AG09309 (cell line): ENCODE results near the gene DNAH3.

Source experiments
- DNase-seq: peaks from one replicate; pipeline ENCODE4 v3.0.0-alpha.2; 2010; ENCODE audit warnings: low read depth
- H3K4me3 ChIP-seq: 2 replicates; pipeline ENCODE4 v1.5.1; 2011; ENCODE audit warnings: mild to moderate bottlenecking, low read depth, low read length, moderate library complexity; ENCODE audit not compliant: control insufficient read depth
- TF ChIP-seq, protein P1 (sequence below): IDR thresholded peaks from 2 replicates; pipeline ENCODE4 v1.5.1; 2011; ENCODE audit warnings: mild to moderate bottlenecking, low read depth, low read length, inconsistent platforms; ENCODE audit not compliant: insufficient read depth, control insufficient read depth; ENCODE audit errors: missing control alignments

The DNAH3 gene

DNA sequence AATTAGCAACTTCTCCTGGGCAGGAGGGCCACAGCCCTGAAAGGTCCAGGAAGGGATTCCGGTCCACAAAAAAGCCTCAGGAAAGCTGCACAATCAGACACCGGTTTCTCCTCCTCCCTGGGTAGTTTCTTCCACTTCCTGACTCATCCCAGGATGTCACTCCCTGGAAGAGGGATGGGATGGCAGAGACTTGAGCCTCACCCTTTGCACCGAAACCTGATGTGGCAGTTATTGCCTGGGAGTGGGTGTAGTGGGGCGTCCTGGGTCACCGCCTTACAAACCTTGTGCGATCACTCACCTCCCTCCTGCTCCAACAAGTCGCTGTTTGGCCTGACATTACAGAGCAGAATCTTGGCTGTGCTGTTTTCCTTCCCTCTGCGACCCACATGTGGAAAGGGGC lies 179.2 kb downstream of the DNAH3 start:
- TF ChIP-seq, protein P1, sequence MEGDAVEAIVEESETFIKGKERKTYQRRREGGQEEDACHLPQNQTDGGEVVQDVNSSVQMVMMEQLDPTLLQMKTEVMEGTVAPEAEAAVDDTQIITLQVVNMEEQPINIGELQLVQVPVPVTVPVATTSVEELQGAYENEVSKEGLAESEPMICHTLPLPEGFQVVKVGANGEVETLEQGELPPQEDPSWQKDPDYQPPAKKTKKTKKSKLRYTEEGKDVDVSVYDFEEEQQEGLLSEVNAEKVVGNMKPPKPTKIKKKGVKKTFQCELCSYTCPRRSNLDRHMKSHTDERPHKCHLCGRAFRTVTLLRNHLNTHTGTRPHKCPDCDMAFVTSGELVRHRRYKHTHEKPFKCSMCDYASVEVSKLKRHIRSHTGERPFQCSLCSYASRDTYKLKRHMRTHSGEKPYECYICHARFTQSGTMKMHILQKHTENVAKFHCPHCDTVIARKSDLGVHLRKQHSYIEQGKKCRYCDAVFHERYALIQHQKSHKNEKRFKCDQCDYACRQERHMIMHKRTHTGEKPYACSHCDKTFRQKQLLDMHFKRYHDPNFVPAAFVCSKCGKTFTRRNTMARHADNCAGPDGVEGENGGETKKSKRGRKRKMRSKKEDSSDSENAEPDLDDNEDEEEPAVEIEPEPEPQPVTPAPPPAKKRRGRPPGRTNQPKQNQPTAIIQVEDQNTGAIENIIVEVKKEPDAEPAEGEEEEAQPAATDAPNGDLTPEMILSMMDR = no peak
- no peak for DNase-seq
- no peak overlapping the region for H3K4me3 ChIP-seq

DNA sequence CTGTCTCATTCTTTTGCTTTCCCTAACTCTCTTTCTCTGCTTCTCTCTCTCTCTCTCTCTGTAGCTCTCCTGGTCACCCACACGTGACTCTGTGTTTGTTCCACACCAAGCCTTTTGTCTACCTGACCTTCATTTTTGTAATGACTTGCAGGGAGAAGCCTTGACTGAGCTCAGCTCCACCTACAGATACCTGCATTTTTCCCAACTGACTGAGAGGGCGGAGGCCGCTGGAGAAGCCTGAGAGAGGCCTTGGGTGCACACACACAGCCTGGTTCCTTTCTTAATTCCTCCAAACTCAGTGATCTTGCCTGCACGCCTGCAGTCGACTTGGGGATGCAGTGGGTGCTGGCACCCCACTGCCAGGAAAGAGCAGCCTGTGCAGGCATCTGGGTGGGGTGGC lies 181.3 kb downstream of the DNAH3 start:
- H3K4me3 ChIP-seq = no peak overlapping the region
- no peak for DNase-seq
- TF ChIP-seq, protein P1 = no peak

DNA sequence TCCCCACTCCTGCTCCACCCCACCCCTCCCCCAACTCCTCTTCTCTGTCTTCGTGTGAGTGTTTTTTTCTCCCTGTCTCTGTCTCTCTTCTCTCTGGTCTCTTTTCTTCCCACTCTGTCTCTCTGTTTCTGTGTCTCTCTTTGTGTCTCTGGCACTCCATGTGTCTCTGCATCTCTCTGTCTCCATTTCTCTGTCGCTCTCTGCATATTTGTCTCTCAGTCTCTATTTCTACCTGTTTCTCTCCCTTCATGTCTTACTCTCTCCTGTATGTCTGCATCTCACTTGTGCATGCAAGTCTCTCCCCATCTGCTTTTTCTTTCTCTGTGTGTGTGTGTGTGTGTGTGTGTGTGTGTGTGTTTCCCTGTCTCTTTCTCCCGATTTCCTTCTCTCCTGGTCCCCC lies 181.9 kb downstream of the DNAH3 start:
- no peak overlapping the region for H3K4me3 ChIP-seq
- TF ChIP-seq, protein P1 = no peak
- no peak for DNase-seq

DNA sequence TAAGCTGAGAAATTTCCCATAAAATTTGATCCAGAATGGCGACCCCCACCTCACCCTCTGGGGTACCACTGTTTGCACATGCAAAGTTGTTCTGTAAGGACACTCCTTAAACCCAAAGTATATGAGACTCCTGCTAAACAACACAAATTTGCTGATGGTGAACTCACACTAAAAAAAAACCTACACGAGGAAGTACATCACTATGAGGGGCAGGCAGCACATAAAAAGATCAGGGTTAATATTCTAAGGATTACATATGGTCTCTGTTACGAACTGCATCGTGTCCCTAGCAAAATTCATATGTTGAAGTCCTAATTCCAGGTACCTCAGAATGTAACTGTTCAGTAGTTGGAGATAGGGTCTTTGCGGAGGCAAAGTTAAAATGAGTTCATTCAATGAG lies 189.7 kb downstream of the DNAH3 start:
- DNase-seq = no peak
- TF ChIP-seq, protein P1 = no peak

DNA sequence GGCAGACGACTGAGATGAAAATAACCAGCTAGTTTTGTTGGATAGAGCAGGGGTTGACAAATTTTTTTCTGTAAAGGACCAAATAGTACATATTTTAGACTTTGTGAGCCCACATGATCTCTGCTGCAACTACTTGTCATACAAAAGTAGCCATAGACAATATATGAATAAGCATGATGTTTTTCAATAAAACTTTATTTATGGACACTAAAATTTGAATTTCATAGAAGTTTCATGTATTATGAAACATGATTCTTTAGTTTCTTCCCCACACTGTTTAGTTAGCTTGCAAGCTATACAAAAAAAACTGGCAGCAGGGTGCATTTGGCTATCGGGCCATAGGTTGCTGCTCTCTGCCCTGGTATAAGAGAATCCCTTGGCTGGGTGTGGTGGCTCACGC lies 193.5 kb downstream of the DNAH3 start:
- no peak for DNase-seq
- TF ChIP-seq, protein P1 = no peak
- no peak overlapping the region for H3K4me3 ChIP-seq

More for the DNA sequence above, 189.7 kb downstream of the DNAH3 start:
- no peak overlapping the region for H3K4me3 ChIP-seq

DNA sequence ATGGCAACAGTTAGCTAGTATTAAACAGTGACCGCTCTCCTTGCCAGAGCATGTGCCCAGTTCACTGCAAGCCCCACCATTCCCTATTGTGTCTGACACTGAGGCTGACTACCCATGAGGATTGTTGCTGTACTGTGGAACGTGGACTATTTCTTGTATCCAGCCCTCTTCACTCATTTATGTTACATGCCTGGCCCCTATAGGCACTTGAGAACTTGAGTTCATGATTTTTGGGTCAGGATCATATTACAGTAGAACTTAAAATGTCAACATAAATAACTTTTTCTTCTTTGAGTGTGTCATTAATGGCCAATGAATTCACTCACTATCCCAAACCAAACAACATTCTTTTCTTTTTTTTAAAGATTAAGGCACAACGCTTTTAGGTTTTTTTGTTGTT lies 194.3 kb downstream of the DNAH3 start:
- TF ChIP-seq, protein P1 = no peak
- H3K4me3 ChIP-seq = no peak overlapping the region
- DNase-seq = no peak

DNA sequence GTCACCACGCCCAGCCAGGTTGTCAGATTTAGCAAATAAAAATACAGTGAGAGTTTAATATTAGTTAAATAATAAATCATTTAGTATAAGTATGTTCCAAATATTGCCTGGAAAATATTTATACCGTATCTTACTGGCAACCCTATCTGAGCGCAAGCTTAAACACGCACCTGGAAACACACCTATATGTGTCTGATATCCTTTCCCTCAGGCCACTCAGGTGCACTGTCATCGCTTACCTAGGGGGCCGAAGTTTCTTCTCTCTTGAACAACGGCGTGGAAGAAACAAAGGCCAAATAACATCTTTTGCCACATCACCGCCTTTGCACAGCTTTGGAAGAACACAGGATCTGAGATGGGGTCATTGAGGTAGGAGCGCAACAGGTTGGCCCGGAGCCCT lies 196.1 kb downstream of the DNAH3 start:
- TF ChIP-seq, protein P1 = no peak
- DNase-seq = no peak
- H3K4me3 ChIP-seq = no peak overlapping the region
